GM18499 (cell line): ENCODE data around the gene OPCML.

Experiments used
- ATAC-seq: cut with Tn5 transposase; IDR thresholded peaks from one replicate; pipeline ENCODE4 v1.9.1; 2021; ENCODE audit warnings: moderate number of reproducible peaks; ENCODE audit not compliant: insufficient read depth, unreplicated experiment

The OPCML gene

GRCh38 chr11:132793831-132794230 lies 738.5 kb downstream of the OPCML start:
- no peak for ATAC-seq

- no peak for ATAC-seq
Observed at GRCh38 chr11:132792341-132793140, 739.8 kb downstream of the OPCML start.

GRCh38 chr11:132790971-132791370 lies 741.3 kb downstream of the OPCML start:
- no peak for ATAC-seq

- ATAC-seq: no peak
Observed at GRCh38 chr11:132790466-132790865, 741.8 kb downstream of the OPCML start.

GRCh38 chr11:132788816-132789325 lies 743.4 kb downstream of the OPCML start:
- no peak for ATAC-seq

GRCh38 chr11:132785878-132786277 lies 746.4 kb downstream of the OPCML start:
- ATAC-seq: no peak

- ATAC-seq: no peak
Observed at GRCh38 chr11:132784441-132784840, 747.9 kb downstream of the OPCML start.

- no peak for ATAC-seq
Observed at GRCh38 chr11:132782102-132782501, 750.2 kb downstream of the OPCML start.

GRCh38 chr11:132780046-132780445 lies 752.3 kb downstream of the OPCML start:
- ATAC-seq: no peak

GRCh38 chr11:132779497-132779896 lies 752.8 kb downstream of the OPCML start:
- no peak for ATAC-seq

GRCh38 chr11:132777067-132777975 lies 755.0 kb downstream of the OPCML start:
- ATAC-seq: no peak

- no peak for ATAC-seq
Observed at GRCh38 chr11:132773751-132774150, 758.5 kb downstream of the OPCML start.

- no peak for ATAC-seq
Observed at GRCh38 chr11:132772703-132773545, 759.4 kb downstream of the OPCML start.

GRCh38 chr11:132771746-132772145 lies 760.6 kb downstream of the OPCML start:
- ATAC-seq: no peak

- ATAC-seq: no peak
Observed at GRCh38 chr11:132770829-132771530, 761.3 kb downstream of the OPCML start.

- no peak for ATAC-seq
Observed at GRCh38 chr11:132763503-132763902, 768.8 kb downstream of the OPCML start.

- ATAC-seq: no peak
Observed at GRCh38 chr11:132755934-132756333, 776.4 kb downstream of the OPCML start.

- no peak for ATAC-seq
Observed at GRCh38 chr11:132751516-132752250, 780.6 kb downstream of the OPCML start.

GRCh38 chr11:132746305-132746704 lies 786.0 kb downstream of the OPCML start:
- no peak for ATAC-seq
